GM18907 (cell line): ENCODE results near the gene KRT3.

Experiments used
- ATAC-seq: cut with Tn5 transposase; IDR thresholded peaks from one replicate; pipeline ENCODE4 v1.9.1; 2021; ENCODE audit warnings: mild to moderate bottlenecking, moderate library complexity; ENCODE audit not compliant: unreplicated experiment

KRT3 gene

GRCh38 chr12:52795694-52796428 lies at the start of gene KRT3:
TSS of gene KRT3 (minus strand) at chr12:52796117. CDS start at chr12:52796042, 75 bp downstream.
- no peak for ATAC-seq

GRCh38 chr12:52844386-52844785 lies 48.5 kb upstream of the KRT3 start:
- ATAC-seq = no peak

- ATAC-seq = no peak
Observed at GRCh38 chr12:52839436-52840105, 43.7 kb upstream of the KRT3 start.

DNA sequence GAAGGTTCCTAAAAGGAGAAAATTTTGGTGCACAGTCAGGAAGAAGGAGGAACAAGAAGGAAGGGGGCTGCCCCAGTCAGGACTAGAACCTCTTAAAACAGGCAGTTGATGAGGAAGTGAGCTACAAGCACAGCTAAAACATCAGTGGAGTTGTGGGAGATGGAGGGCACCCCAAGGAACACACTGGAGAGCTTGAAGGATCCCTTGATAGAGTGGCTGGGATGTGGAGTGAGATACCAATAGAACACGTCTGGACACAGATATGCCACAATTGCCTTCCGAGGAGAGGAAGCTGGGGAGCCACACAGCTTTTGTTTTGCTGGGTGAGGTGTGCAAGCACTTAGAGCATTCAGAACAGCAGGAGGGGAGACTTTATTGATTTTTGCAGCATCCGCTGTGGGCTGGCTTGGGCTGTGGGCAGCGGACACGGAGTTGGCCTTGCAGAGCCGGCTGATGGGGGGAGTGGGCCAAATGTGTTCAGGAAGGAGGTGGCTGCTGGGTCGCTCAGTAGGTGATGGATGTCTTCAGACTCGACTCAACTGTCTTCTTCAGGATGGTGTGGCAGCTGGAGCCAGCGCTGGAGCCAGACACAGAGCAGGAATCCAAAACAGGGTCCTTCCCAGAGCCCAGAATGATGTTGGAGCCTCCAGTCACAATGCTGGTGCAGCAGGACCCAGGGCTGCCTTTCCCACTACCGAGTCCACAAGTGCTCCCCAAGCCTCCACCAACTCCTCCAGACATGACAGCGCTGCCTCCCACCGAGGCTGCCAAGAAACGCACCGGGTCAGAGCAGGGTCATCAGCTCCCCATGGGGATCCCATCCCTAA lies 42.9 kb upstream of the KRT3 start:
- no peak for ATAC-seq

- no peak for ATAC-seq
Observed at GRCh38 chr12:52837781-52838608, 42.1 kb upstream of the KRT3 start.

- no peak for ATAC-seq
Observed at GRCh38 chr12:52837413-52837741, 41.5 kb upstream of the KRT3 start.

DNA sequence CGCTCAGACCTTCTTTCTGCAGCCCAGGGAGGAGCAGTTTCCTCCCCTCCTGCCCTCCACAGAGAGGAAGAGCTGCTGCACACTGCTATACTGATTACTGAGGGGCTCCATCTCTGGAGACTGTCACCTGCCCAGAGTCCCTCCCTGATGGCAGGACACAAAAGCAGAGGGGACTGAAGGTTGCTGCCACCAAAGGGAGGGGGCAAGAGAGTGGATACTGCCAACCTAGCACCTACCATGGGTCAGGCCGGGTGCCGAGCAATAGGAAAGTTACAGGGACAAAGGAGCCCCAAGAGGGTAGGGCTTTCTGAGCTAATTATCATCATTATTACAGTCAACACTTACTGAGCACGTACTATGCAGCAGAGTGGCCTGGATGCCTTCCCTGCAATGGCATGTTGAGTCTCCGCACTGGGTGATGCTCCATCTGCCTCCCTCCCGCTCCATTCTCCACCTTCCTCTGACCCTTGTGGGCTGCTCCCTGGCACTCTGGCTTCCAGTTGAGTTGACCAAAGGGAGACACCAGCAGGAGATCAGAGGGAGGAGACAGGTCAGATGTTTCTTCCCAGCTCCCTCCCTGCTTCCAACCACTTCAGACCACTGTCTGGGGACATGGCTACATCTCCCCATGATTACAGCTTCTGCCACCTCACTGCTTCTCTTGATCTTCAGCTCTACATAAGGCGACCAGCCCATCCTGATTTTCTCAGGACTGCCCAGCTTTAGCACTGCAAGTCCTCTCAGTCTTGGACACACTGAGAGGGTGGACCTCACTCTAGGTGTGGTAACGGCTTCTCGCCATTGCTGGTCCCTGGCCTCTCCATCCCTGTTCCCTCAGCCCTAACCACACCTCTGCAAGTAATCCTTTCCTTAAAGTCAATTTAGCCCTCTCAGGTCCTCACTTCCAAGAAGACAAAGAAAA lies 40.8 kb upstream of the KRT3 start:
- ATAC-seq = no peak

GRCh38 chr12:52836042-52836466 lies 40.1 kb upstream of the KRT3 start:
- ATAC-seq = no peak

GRCh38 chr12:52835271-52836041 lies 39.5 kb upstream of the KRT3 start:
- ATAC-seq = no peak

- no peak for ATAC-seq
Observed at GRCh38 chr12:52834727-52835001, 38.7 kb upstream of the KRT3 start.

DNA sequence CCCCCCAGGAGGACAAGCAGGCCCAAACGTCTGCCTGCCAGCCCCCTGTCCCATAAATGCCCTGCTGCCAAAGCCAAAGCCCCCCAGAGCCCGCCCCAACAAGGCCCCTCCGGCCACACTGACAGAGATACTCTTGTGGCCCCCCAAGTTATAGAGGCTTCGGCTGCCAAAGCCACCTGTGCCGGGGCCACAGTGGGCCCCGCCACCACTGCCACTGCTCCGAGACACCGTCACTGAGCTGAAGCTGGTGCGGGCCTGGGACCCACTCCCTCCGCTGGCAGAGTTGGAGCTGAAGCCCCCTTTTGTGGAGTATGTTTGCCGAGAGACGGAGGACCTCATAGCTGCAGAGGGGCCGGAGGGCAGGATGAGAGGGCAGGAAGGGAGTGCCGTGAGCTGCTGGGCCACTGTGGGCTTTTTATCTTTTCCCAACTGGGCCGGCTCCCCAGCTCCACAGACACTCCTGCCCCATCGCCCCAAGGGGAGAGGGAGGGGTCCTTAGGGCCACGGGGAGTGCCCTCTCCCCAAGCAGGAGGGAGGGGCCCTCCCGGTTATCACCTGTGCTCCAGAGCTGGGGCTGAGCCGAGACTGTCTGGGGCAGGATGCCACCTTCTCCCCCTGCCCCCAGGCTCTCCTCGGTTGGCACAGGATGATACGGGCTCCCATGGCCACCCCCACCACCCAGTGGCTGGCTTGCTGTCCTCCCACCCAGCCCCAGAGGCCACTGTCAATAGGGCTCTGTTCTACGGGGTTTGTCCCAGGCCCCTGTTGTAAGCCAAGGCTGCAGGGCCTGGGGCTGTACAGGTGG lies 38.2 kb upstream of the KRT3 start, which contains the start of gene KRT79:
Gene KRT79, minus strand, starts transcription at position 390 of the 805 bp plus-strand sequence. Its CDS starts 51 bp downstream, at position 339.
- ATAC-seq = no peak

DNA sequence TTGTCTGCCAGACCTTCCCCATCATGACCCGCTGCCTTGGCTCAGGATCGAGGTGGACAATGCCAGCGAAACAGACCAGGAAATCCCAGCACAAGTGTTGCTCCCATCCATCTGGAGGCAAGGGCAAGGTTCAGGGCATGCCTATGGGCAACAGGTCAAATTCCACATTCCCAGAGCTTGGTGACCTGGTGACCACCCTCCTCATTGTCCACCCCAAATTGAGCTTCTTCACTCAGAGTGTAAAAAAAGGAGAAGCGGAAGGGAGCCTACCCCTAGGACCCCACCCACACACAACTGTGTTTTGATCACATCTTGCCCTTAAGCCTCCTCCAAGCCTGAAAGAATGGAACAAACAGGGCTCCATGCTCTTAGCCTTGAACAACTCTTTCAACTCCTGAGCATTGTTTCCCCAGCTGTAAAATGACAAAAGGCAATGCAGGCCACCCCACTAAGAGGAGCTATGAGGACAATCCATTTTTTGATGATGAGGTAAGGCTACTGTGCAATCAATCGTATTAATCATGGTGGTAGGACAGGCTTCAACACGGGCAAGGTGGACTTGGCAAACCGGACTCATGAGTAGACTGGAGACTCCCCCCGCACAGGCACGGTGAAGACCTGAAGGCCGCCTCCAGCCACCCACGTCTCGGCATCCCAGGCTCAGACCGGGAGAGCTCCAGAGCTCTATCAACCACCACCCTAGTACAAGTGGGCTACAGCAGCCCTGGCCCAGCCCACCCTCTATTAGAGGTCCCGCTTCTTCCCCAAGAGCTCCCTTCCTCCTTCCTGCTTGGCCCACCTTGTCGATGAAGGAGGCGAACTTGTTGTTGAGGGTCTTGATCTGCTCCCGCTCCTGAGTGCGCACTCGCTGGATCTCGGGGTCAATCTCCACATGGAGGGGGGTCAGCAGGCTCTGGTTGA lies 37.3 kb upstream of the KRT3 start:
- ATAC-seq = no peak

GRCh38 chr12:52832451-52832850 lies 36.5 kb upstream of the KRT3 start:
- no peak for ATAC-seq

- ATAC-seq = no peak
Observed at GRCh38 chr12:52831251-52831650, 35.3 kb upstream of the KRT3 start.

GRCh38 chr12:52829986-52830770 lies 34.3 kb upstream of the KRT3 start:
- ATAC-seq = no peak

DNA sequence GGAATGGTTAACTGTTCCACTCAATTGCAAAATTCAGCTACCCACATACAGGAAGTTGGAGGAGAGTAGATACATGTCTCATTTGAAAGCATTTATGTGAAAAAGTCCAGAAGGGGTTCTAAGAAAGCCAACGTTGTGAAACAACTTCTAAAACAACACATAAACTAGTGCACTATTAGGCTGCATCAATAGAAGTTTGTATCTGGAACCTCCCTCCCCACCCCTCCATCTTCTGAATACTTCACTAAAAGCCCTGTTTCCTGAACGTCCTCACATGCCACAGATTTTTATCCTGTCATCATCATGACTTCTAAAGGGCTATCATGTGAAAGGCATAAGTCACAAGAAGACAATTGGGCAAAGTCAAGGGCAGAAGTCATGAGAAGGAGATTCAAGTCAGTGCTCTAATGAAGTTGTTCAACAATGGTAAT lies 32.7 kb upstream of the KRT3 start:
- no peak for ATAC-seq
